ENCODE data around the gene UBE2O.

UBE2O gene

DNA sequence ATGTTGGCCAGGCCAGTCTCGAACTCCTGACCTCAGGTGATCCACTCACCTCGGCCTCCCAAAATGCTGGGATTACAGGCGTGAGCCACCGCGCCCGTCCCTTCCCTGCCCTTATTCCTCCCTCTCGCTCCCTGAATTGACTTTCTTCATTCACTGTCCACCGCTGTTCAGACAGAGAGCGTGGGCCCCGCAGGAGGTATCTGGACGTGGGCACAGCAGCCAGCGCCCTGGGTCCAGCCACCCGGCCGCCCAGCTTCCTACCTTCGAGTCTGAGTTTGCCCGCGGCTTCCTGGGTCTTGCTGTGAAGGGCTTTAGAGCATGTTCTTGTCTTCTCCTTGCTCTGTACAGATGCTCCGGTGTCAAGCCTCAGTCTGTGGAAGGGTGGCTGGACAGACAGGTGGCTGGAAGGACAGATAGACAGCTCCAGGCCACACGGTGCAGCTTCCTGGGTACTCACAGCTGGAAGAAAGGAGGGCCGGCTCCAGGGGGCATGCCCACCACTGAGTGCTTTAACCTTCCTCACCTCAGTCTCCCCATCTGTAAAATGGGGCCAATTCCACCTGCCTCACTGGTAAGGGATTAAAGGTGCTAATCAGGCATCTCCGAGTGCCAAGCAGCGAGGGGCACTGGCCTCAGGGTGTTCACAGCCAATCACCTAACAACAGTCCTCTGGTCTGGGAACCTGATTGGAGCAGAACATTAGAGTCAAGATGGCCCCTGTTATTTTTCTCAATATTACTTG lies 34.7 kb upstream of the UBE2O start:
- in situ Hi-C loops (cut with MboI; ENCODE audit: low sequenced_read_pairs), result no loop called here

DNA sequence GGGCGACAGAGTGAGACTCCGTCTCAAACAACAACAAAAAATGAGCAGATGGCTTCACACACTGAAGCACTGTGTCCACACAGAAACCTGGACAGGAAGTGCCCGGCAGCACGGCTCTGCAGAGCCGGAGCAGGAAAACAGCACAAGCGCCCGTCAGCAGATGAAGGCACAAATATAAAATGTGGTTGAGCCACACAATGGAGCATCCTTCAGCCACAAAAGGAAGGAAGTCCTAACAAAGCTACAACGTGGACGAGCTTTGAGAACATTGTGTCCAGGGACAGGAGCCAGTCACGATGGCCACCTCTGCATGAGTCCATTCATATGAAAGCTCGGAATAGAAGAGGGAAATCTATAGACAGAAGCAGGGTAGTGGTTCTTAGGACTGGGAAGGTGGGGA lies 32.6 kb upstream of the UBE2O start:
- in situ Hi-C loops (cut with MboI; ENCODE audit: low sequenced_read_pairs), result no loop called here

DNA sequence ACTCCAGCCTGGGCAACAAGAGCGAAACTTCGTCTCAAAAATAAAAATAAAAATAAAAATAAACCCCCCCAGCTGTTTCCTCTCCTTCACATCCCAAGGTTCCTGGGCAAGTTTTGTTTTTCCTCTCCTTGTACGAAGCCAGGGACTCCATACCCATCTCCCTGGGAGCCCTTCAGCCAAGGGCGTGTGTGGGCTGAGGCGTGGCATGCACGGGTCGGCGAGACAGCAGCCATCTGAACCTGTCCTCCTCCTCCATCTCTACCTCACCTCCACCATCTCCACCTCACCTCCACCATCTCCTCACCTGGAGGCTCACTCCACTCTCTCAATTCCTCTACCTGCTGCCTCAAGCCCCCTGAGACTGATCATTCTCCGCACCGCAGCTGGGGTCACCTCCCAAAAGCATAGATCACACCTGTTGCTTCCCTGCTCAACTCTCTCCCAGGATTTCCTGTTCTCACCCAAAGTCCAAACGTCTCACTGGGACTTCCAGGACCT lies 31.3 kb upstream of the UBE2O start:
- in situ Hi-C loops (cut with MboI; ENCODE audit: low sequenced_read_pairs), result no loop called here

DNA sequence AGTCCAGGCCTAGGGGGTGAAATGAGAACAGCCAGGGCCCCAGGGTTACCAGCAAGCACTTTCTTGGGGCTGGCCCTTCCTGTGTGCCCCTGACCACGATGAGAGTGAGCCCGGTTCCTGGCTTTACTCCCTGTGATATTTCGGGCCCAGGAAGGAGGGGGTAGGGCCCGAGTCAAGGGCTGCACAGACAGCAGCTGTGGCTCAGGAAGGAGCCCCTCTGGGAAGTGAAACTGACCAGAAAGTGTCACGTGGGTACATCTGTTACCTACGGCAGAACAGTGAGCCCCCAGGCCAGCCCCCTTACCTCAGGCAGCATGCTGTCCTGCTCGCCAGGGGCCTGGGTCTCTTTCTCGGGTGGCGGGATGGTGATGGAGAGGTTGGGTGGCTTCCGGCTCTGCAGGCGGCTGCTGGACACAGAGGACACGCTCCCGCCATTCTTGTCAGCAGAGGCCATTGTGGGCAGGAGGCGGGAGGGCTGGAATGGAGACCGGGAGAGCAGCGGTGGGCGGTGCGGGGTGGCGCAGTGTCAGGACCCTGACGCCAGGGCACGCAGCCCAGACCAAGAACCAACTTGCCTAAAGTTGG lies 28.2 kb upstream of the UBE2O start:
- in situ Hi-C loops (cut with MboI; ENCODE audit: low sequenced_read_pairs), result no loop called here

DNA sequence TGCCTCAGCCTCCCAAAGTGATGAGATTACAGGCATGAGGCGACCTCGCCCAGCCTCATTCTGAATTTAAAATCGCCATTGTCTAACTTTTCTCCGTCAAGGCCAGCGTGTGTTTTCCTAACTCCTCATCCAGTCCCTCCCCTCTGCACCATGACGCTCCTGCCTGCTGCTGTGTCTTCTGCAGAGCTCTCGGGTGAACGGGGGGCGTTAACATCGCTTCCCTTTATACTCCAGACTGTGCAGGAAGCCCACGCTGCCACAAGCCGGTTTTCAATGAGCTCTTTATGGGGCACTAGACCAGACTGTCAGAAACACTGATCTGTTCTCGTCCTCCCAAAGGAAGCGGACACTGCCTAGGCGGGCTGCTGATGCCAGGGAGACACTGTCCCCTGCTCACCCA lies 27.7 kb upstream of the UBE2O start:
- in situ Hi-C loops (cut with MboI; ENCODE audit: low sequenced_read_pairs), result no loop called here

DNA sequence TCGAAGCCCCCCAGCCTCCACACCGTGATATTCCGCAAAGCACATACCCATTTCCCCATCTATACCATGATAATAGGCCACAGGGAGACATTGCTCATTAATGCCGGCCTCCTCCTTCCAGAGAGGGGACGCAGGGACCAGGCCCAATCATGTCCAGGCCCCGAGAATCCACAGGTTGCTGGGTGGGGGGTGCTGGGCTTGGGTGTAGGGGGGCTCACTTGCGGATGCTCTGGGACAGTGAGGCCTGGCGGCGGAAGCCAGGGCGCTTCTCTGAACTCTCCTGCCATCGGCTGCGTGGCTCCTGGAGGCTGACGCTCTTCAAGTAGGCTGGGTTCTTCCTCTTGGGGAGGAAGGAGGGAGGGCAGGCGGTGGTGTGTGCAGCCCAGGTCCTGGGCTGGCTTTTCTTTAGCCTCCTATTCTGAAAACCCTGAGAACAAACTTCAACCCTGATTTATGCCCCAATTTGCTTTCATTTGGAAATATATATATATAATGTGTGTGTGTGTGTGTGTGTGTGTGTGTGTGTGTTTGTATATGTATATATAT lies 26.6 kb upstream of the UBE2O start:
- in situ Hi-C loops (cut with MboI; ENCODE audit: low sequenced_read_pairs), result no loop called here

DNA sequence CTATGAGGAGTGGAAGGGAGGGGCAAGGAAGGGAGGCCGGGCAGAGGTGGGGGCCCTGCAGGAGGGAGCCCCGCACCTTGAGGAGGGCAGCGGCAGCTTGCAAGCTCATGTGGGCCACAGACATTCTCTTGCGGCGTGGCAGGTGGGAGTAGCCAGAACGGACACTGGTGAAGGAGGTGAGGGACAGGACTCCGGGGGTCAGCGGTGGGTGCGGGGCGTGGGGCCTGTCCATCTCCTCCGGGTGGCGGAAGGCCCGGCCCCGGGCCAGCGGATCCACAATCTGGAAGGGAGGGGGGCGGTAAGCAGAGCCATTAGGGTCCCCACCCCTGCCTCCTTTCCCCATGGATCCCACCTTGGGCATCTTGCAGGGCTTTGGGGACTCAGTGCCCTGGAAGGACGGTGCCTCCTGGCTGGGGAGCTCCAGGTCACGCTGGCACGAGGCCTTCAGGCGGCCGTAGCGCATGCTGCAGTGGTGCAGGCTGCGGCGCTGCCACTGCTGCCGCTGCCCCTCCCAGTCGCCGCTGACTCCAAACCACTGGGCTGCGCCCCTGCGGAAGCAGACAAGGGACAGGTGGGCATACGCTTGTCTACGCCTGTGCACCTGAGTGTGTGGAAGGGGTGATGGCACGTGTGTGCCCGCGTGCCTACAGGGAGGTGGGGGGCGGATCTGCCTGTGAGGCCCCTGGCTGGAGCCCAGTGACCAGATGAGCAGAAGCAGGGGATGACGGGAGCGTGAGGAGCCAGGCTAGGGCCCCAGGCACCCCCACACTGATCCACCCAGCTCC lies 26.0 kb upstream of the UBE2O start:
- in situ Hi-C loops (cut with MboI; ENCODE audit: low sequenced_read_pairs), result no loop called here

DNA sequence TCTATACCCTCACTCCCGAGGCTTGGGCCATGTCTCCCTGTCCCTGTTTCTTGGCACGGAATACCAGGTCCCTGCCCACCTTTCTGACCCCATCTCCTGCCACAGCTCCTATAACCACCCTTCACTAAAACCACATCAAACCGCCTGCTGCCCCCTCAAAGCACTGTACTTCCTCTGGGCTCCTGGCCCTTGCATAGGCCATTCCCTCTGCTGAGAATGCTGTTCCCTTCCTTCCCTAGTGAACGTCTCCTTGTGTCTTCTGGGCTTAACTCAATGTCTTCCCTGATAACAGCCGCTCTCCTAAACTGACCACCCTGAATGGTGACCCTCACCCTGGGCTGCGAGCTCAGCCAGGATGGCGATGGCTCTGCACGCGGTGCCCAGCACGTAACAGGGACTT lies 25.1 kb upstream of the UBE2O start:
- in situ Hi-C loops (cut with MboI; ENCODE audit: low sequenced_read_pairs), result no loop called here

DNA sequence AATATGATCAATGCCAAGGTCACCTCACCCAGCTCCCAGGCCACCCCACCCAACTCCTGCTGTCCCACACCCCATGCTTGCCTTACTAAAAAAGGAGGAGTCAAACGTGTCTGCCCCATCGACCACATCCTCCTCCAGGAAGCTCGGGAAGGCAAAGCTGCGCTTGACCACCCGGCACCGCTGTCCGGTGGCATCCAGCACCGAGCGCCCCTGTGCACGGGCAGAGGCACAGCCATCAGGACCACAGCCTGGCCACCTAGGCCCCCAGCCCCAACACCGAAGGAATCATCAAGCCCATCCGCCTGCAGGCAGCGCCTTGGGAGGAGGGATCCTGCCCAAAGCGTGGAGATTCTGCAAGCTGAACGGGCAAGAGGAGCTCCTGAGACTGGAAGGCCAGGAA lies 24.6 kb upstream of the UBE2O start:
- in situ Hi-C loops (cut with MboI; ENCODE audit: low sequenced_read_pairs), result no loop called here

DNA sequence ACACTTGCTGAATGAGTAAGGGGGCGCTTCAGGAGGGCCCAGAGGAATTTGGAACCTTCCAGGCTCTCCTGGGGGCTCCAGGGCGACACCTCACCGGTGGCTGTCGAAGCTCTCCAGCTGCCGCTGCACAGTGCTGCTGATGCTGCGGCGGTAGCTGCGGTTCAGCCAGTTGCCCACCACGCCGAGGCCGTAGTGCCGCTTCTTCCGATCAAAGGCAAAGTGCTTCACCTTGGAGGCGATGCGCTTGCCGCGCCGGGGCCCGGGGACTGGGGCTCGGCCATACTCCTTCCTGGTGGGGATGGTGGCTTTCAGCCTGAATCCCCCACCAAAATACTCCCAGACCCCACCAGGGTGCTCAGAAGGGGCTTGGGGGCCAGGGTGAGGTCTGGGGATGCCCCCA lies 23.8 kb upstream of the UBE2O start:
- in situ Hi-C loops (cut with MboI; ENCODE audit: low sequenced_read_pairs), result no loop called here

DNA sequence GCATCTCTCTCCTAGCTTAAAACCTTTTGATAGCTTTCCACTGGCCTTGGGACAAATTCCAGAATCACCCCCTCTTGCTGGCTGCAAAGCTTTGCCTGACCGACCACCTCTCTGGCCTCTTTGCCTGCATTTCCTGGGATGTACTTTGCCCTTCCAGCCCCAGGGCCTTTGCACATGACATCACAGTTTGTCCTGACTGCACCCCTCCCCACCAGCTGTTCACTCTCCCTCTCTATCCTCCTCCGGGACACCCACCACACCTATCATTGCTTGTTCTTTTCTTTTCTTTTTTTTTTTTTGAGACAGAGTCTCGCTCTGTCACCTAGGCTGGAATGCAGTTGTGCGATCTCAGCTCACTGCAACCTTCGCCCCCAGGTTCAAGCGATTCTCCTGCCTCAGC lies 22.4 kb upstream of the UBE2O start:
- in situ Hi-C loops (cut with MboI; ENCODE audit: low sequenced_read_pairs), result no loop called here

DNA sequence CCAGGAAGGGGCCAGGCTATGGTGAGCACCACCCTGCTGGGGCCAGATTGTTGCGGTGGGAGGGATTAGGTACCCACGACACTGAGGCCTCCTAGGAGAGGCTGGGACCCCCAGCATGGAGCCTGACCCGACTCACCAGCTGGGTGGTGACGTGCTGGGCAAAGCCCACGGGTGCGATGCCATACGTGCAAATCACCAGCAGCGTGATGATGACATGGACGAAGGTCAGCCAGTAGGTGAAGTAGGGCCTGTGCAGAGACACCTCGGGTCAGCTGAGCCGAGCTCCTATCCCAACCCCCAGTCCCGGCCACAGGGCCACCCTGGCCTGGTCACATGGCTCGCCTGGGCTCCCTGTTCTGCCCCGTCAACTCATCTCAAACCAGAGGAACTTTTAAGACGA lies 21.9 kb upstream of the UBE2O start:
- in situ Hi-C loops (cut with MboI; ENCODE audit: low sequenced_read_pairs), result no loop called here

DNA sequence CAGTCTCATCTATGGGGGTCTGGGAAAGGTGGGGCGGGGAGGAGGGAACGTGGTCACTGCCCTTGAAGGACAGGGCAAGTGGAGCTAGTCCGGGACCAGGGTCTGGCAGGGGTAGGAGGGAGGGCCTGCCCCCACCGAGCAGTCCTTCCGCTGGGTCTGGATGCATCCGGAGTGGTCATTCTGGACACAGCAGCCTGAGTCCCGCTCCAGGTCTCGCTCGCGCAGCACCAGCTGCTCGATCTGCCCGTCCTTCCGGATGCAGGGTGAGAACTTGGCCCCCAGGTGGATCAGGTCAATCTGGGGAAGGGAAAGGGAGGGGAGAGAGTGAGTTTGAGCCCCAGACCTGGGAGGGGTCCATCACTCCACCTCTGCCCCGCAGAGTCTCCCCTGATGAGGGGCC lies 21.3 kb upstream of the UBE2O start:
- in situ Hi-C loops (cut with MboI; ENCODE audit: low sequenced_read_pairs), result no loop called here

DNA sequence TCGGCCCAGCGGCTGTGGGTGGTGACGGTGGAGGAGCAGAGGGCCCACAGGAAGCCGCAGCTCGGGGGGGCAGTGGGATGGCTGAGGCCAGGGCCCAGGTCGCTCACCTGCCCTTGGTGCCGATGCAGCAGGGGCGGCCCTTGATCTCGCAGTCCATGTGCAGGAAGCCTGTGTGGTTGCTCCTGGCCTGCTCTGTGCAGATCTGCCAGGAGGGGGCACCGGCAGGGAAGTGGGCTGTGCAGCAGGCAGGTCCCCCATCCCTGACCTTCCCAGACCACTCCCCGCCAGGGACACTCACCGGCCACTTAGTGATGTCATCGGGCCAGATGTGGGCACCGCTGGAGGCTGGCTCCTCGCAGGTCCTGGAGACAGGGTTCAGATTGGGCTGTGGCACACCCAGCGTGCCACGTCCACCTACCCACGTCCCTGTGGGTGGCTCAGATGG lies 20.6 kb upstream of the UBE2O start:
- in situ Hi-C loops (cut with MboI; ENCODE audit: low sequenced_read_pairs), result no loop called here

DNA sequence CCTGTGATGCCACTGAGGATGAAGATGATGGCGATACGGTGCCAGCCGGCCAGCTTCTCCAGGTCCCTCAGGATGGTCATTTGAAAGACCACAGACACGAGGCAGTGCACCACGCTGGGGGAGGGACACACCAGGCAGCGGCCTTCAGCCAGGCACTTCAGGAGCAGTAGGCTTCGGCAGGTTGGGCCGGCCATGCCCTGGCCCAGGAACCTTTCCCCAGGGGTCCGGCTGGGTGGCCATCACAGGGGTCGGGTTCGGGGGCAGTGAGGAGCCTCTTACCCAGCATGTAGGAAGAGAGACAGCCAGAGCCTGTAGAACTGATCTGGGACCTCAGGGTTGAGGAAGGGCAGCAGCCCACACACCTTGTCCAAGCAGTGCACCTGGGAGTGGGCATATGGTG lies 19.8 kb upstream of the UBE2O start:
- in situ Hi-C loops (cut with MboI; ENCODE audit: low sequenced_read_pairs), result no loop called here

DNA sequence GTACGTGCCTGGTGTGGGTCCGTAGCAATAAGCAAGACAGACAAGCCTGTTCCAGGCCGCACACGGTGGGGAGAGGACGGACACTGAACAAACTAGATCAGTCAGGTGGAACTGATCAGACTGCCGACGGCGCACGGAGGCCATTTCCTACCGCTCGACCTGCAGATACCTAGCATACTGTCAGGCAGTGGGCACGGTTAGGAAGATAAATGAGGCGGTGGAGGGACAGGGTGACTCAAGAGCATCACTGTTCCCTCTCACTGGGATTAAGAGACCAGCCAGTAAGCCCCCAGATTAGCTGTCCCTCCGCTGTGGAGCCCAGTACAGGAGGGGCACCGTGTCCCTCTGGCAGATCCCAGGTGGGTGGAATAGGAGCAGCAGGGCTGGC lies 19.3 kb upstream of the UBE2O start:
- in situ Hi-C loops (cut with MboI; ENCODE audit: low sequenced_read_pairs), result no loop called here

DNA sequence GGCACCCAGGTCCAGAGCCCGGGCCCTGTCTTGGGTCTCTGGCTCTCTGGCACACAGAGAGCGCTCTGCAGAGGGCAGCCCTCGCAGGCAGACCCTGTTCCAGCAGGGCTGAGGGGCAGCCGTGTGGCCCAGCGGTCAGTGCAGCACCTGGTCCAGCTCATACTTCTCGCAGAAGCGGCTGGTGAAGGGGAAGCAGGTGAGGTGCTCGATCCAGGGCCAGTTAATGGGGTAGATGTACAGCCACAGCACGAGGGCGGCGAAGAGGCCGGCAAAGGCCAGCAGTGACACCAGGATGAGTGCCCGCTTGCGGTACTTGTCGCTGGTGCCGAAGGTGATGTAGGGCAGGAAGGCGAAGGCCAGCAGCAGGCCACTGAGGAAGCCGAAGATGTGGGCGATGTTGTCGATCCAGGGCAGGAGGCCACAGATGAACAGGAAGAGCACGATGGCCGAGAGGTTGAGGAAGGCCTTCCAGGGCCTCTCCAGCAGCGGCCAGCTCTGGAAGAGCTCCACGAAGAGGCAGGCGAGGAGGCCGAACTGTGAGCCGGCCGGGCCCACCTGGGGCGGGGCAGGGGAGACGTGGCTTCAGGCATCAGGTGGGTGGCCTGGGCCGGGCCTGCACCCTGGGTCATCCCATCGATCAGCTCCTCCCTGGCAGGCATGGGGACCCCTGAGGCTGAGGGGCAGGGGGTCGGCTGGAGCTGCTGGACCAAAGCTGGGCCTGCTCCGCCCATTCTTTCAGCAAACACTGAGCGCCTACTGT lies 18.7 kb upstream of the UBE2O start:
- in situ Hi-C loops (cut with MboI; ENCODE audit: low sequenced_read_pairs), result no loop called here

DNA sequence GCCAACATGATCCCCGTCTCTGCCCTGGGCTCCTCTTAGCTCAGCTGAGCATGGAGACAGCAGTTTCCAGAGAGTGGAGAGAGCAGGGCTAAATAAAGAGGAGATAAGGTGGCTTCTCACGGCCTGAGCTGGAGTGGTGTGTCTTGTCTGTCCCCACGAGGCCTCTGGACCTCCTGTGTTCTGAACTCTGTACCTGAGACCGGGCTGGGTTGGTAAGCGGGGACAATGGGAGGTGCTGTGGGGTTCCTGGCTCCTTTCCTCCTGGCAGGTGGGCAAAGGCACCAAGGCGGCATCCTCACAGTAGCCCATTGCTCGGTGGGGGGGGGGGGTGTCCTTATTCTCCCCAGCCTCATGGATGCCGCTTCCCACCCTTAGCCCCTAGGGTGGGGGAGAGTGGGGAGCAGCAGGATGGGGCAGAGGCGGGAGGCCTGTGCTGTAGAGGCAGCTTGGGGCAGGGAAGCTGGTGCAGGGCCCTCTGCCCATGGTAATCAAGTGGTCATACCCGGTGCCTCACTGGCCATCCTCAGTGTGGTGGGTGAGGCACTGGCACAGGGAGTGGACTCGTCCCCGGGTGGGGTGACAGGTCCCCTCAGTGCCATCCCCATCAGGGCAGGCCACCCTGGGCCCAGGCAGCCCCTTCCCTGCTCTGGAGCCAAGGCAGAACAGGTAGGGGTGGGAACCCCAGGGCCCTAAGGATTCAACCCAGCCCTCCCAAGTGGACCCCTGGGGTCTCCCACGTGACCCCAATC lies 17.2 kb upstream of the UBE2O start:
- in situ Hi-C loops (cut with MboI; ENCODE audit: low sequenced_read_pairs), result loop anchor here (5.0 kb wide), 1 partner anchor 37 kb away; no protein-coding TSS in a partner anchor

DNA sequence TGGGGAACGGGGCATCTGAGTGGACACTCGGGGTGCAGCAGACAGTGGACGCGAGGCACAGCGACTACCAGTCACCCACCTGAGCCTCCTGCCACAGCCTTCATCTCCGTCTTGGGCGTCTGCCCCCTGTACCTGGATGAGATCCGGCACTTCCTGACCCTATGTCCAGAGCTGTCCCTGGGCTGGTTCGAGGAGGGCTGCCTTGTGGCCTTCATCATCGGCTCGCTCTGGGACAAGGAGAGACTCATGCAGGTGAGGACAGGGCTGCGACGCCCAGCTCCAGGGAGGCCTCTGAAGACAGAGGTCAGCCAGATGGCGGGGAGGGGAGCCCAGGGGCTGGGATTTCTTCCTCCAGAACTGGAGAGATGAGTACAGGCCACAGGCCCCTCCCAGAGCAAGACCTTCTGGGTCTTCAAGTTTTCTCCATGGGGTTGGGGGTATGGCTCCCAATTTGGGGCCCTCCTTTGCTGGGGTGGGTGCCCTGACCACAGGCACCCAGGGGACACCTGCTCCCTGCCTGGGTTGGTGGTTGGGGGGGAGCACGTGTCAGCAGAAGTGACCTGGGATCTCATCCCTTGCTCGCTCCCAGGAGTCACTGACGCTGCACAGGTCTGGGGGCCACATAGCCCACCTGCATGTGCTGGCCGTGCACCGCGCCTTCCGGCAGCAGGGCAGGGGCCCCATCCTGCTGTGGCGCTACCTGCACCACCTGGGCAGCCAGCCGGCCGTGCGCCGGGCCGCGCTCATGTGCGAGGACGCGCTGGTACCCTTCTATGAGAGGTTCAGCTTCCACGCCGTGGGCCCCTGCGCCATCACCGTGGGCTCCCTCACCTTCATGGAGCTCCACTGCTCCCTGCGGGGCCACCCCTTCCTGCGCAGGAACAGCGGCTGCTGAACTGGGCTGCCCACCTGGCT lies 16.4 kb upstream of the UBE2O start:
- in situ Hi-C loops (cut with MboI; ENCODE audit: low sequenced_read_pairs), result loop anchor here (5.0 kb wide), 1 partner anchor 38 kb away; no protein-coding TSS in a partner anchor
